Muscle of leg (tissue), 11 donors: ENCODE measurements around the gene GCNT2. TPM values are rescaled to one million over a fixed set of nuclear protein-coding genes. Genes with fewer than 3 reads are reported as not detected.

Source experiments
- DNase-seq: peaks from one replicate; pipeline ENCODE4 v3.0.0; 2013
- H3K27ac ChIP-seq: one replicate; pipeline ENCODE4 v1.5.1; 2013; ENCODE audit warnings: mild to moderate bottlenecking, low read length, control low read depth
- H3K27me3 ChIP-seq: one replicate; pipeline ENCODE4 v1.6.1; 2013; ENCODE audit warnings: low read length; ENCODE audit not compliant: control insufficient read depth, insufficient read depth
- H3K36me3 ChIP-seq: one replicate; pipeline ENCODE4 v1.6.1; 2013; ENCODE audit warnings: low read length; ENCODE audit not compliant: control insufficient read depth, insufficient read depth
- H3K4me1 ChIP-seq: one replicate; pipeline ENCODE4 v1.6.1; 2013; ENCODE audit warnings: low read length; ENCODE audit not compliant: control insufficient read depth, insufficient read depth
- H3K4me3 ChIP-seq: one replicate; pipeline ENCODE4 v1.5.1; 2013; ENCODE audit warnings: low read length, control low read depth
- H3K9me3 ChIP-seq: replicated peaks from 2 replicates; pipeline ENCODE4 v1.6.1; 2013; ENCODE audit warnings: low read depth, low read length; ENCODE audit not compliant: control insufficient read depth
- WGBS: methylation state at CpG from one replicate; pipeline ENCODE4 v1.1.5; 2013; ENCODE audit warnings: missing lambda C conversion rate; ENCODE audit not compliant: insufficient coverage; 5-methylcytosine and 5-hydroxymethylcytosine counted together
- polyA plus RNA-seq, 8 donors: library from polyadenylated mRNA; unstranded; fragments of 120-200 nt; gene quantifications; one replicate each; pipeline versions ENCODE4 v1.2.1 to v1.2.3, GENCODE V29; 2013; ENCODE audit warnings: inconsistent platforms in 1 of 8, low replicate concordance in 1 of 8; ENCODE audit not compliant: insufficient read length in 8 of 8, insufficient read depth in 1 of 8
- total RNA-seq: library from RNA; stranded (reverse); fragments of 120-200 nt; gene quantifications from one replicate; pipeline ENCODE4 v1.2.4, GENCODE V29; 2013

The GCNT2 gene
- total and polyA plus RNA-seq, 9 donors, result 1.8 to 3.8 (median 2.7) TPM

DNA sequence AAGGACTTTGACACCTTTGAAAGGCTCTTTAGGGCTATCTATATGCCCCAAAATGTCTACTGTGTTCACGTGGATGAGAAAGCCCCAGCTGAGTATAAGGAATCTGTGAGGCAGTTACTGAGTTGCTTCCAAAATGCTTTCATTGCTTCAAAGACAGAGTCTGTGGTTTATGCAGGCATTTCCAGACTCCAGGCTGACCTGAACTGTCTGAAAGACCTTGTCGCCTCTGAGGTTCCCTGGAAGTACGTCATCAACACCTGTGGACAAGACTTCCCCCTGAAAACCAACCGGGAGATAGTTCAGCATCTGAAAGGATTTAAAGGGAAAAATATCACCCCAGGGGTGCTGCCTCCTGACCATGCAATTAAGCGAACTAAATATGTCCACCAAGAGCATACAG, 65.2 kb downstream of the GCNT2 start:
- H3K4me3 ChIP-seq, result no peak overlapping the region
- WGBS, result no CpG with 5 or more reads among the region's 5 CpGs
- H3K36me3 ChIP-seq, result no peaks in the 10 kb centered on the region
- H3K27ac ChIP-seq, result no peak overlapping the region
- H3K4me1 ChIP-seq, result peaks cover 3% of the 10 kb centered on the region
- H3K27me3 ChIP-seq, result no peaks in the 10 kb centered on the region
- no peak for DNase-seq
- no peaks in the 10 kb centered on the region for H3K9me3 ChIP-seq

DNA sequence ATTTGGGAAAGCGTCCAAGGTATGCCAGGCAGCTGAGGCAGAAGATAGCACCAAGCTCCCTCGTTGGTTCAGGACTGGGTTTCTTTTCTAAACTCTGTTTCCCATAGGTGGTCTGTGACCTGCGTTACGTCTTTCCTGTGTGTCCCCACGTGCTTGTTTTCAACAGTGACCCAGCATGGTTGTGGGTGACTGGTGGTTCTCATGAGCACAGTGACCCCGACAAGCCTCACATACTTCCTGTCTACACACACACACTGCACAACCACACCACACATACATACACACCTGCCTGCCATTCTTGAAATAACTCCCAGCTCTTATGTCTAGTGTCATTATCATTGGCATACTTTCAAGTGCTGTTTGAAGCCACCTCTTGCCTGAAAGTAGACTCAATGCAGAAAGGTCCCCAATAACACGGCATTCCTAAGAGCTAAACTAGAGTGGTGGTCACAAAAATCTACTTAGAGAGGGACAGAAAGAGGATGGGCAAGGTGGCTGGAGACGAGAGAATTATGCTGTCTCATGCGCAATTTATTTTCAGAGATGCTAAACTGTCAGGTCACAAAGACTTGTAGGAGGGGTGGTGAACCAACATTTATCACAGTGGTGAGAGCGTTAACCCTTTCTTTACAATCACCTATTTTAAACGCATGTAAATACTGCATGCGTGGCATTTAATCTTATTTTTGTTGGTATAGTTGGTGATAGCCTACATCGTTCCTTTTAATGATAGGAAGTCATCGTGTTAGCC, 66.7 kb downstream of the GCNT2 start:
- peaks cover 3% of the 10 kb centered on the region for H3K4me1 ChIP-seq

DNA sequence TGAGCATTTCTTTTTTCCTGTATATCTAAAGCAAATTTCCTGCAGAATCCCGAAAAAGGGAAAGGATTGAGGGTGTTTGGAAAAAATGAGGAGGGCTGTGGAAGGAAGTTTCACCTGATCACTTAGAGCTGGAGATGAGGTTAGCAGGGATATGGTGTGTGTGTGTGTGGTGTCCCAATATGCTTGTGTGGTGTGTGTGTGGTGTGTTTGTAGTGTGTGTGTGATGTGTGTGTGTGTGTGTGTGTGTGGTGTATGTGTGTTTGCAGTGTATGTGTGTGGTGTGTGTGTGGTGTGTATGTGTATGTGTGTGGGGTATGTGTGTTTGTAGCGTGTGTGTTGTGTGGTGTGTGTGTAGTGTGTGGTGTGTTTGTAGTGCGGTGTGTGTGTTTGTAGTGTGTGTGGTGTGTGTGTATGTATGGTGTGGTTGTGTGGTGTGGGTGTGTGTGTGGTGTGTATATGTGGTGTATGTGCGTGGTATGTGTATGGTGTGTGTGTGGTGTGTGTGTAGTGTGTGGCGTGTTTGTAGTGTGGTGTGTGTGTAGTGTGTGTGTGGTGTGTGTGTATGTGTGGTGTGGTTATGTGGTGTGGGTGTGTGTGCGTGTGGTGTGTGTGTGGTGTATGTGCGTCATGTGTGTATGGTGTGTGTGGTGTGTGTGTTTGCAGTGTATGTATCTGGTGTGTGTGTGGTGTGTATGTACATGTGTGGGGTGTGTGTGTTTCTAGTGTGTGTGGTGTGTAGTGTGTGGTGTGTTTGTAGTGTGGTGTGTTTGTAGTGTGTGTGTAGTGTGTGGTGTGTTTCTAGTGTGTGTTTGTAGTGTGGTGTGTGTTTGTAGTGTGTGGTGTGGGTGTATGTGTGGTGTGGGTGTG, 67.6 kb downstream of the GCNT2 start:
- Histone ChIP-seq H3K36me3 (no peaks in the 10 kb centered on the region), H3K4me1 (no peaks in the 10 kb centered on the region), H3K27me3 (no peaks in the 10 kb centered on the region), H3K27ac (no peak overlapping the region), H3K9me3 (no peaks in the 10 kb centered on the region), H3K4me3 (no peak overlapping the region)
- 92% methylated on average over 6 of the region's 7 CpGs for WGBS
- no peak for DNase-seq

More for the DNA sequence above, 66.7 kb downstream of the GCNT2 start:
- H3K27me3 ChIP-seq, result no peaks in the 10 kb centered on the region
- DNase-seq, result no peak
- no peak overlapping the region for H3K27ac ChIP-seq
- WGBS, result 63% methylated on average over 8 of the region's 14 CpGs
- H3K9me3 ChIP-seq, result no peaks in the 10 kb centered on the region
- no peak overlapping the region for H3K4me3 ChIP-seq
- H3K36me3 ChIP-seq, result no peaks in the 10 kb centered on the region

DNA sequence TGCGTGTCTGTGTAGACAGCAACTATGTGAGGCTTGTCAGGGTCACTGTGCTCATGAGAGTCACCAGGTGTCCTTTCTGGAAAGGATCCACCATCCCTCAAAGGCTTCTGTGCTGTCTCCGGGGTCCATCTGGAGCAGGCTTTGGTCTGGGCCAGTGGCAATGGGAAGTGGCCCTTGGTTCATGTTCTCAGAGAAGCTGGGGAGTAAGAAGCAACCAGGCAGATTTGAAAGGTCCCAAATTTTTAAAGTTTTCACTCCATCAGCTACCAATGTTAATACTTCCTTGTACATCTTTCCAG, 68.2 kb downstream of the GCNT2 start:
- H3K4me1 ChIP-seq, result no peaks in the 10 kb centered on the region
- no peaks in the 10 kb centered on the region for H3K36me3 ChIP-seq
- no peak overlapping the region for H3K4me3 ChIP-seq
- DNase-seq, result no peak
- no peaks in the 10 kb centered on the region for H3K9me3 ChIP-seq
- H3K27me3 ChIP-seq, result no peaks in the 10 kb centered on the region
- WGBS, result 80% methylated on average over 1 of the region's 2 CpGs
- H3K27ac ChIP-seq, result no peak overlapping the region

DNA sequence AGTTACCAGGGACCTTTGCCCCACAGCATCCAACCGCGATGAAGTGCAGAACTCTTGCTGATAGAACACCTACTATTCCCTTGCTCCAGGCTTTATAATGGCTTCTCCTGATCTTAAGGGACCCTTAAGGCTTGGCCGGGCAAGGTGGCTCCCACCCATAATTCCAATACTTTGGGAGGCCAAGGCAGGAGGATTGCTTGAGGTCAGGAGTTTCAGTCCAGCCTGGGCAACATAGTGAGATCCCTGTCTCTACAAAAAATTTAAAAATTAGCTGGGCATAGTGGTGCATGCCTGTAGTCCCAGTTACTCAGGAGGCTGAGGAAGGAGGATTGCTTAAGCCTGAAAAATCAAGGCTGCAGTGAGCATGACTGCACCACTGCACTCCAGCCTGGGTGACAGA, 68.8 kb downstream of the GCNT2 start:
- no peak for DNase-seq
- Histone ChIP-seq H3K4me1 (no peaks in the 10 kb centered on the region), H3K27ac (no peak overlapping the region), H3K4me3 (no peak overlapping the region), H3K27me3 (no peaks in the 10 kb centered on the region), H3K9me3 (no peaks in the 10 kb centered on the region), H3K36me3 (no peaks in the 10 kb centered on the region)
- WGBS, result no CpG with 5 or more reads among the region's 3 CpGs

DNA sequence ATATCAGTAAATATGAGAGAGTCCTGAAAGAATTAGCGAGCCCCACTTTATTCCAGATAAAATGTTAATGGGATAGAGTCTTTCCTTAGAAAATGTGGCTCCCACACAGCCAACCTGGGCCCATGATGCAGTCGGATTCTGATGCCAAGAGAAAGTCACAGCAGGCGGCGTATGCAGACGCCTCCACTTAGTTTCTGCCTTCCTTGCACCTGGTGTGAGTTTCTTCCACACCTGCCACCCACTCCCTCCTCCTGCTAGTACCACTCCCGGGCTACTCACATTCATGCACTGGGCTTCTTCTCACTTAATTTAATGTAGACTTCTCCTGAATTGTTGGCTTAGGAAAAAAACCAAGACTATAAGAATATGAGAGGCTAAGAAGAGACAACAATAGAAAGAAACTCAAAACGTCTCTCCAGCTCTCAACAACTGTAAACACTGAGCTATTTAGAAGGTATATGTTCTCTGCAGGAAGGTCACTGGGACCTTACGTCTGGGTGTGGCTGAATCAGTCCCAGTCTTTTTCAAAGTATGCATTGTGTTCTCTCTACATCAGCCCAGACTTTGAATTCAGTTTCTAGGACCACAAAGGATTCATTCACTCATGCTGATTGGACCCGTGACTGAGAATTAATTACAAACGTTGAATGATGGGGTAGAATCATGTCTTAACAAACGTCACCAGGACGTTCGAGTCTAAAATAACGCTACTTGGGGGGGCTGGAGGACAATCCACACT, 70.4 kb downstream of the GCNT2 start:
- H3K9me3 ChIP-seq, result no peaks in the 10 kb centered on the region
- no peaks in the 10 kb centered on the region for H3K36me3 ChIP-seq
- WGBS, result 80% methylated on average over 2 of the region's 14 CpGs
- no peak overlapping the region for H3K4me3 ChIP-seq
- H3K27me3 ChIP-seq, result no peaks in the 10 kb centered on the region
- H3K4me1 ChIP-seq, result no peaks in the 10 kb centered on the region
- DNase-seq, result no peak
- no peak overlapping the region for H3K27ac ChIP-seq

- 80% methylated on average over 3 of the region's 11 CpGs for WGBS
- H3K9me3 ChIP-seq, result no peaks in the 10 kb centered on the region
- DNase-seq, result no peak
- no peak overlapping the region for H3K27ac ChIP-seq
- H3K27me3 ChIP-seq, result no peaks in the 10 kb centered on the region
- H3K4me1 ChIP-seq, result peaks cover 3% of the 10 kb centered on the region
- no peaks in the 10 kb centered on the region for H3K36me3 ChIP-seq
- H3K4me3 ChIP-seq, result no peak overlapping the region
Observed at GRCh38 chr6:10595731-10596664, 74.8 kb downstream of the GCNT2 start.

DNA sequence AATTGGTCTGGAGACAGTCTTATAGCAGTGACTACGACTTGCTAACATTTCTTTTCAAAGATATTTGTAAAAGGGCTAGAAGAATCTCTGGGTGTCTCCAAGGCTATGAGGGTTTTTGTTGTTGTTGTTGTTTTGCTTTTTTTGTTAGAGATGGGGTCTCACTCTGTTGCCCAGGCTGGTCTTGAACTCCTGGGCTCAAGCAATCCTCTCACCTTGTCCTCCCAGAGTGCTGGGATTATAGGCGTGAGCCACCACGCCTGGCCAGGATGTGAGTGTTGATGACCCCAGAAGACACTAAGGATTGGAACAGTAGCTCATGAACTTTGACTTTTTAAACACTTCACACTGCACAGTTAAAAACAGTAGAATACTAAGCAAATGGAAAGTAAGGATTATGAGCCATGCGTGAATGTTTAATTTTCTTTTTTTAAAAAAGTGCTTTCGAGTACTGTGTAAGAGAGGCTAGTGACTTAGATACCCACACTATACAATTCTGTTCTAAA, 76.4 kb downstream of the GCNT2 start:
- no peak for DNase-seq
- Histone ChIP-seq H3K36me3 (no peaks in the 10 kb centered on the region), H3K27me3 (no peaks in the 10 kb centered on the region), H3K27ac (no peak overlapping the region), H3K4me3 (no peak overlapping the region), H3K9me3 (no peaks in the 10 kb centered on the region), H3K4me1 (peaks cover 3% of the 10 kb centered on the region)
- no CpG with 5 or more reads among the region's 5 CpGs for WGBS

- Histone ChIP-seq H3K9me3 (no peaks in the 10 kb centered on the region), H3K27ac (no peak overlapping the region), H3K27me3 (no peaks in the 10 kb centered on the region), H3K4me1 (peaks cover 3% of the 10 kb centered on the region), H3K36me3 (no peaks in the 10 kb centered on the region), H3K4me3 (no peak overlapping the region)
- no peak for DNase-seq
- 56% methylated on average over 1 of the region's 11 CpGs for WGBS
Observed at GRCh38 chr6:10598084-10598960, 77.2 kb downstream of the GCNT2 start.
